Activated CD8-positive, alpha-beta memory T cell treated with anti-CD3 and anti-CD28 coated beads for 4 hours (primary cell): Measurements from ENCODE around the gene TRIO.
"Not testable (repeated sequence)": the region's sequence is repeated elsewhere in the genome, so short reads cannot be mapped to it uniquely, and the experiment has no call there.

Source experiments
- DNase-seq, 2 donors: peaks; one replicate each; pipeline ENCODE4 v3.0.0-alpha.2; 2020; ENCODE audit warnings: low read depth in 2 of 2

TRIO gene

GRCh38 chr5:14186059-14186830 is 43.1 kb downstream of the TRIO start:
- no peak for DNase-seq

- DNase-seq = no peak
These were observed 44.0 kb downstream of the TRIO start for GRCh38 chr5:14187157-14187556.

GRCh38 chr5:14187660-14188059 is 44.5 kb downstream of the TRIO start:
- DNase-seq = no peak

- no peak for DNase-seq
These were observed 45.6 kb downstream of the TRIO start for GRCh38 chr5:14188778-14189177.

- DNase-seq = no peak
These were observed 46.5 kb downstream of the TRIO start for GRCh38 chr5:14189680-14190079.

GRCh38 chr5:14190194-14191164 is 47.3 kb downstream of the TRIO start:
- DNase-seq = no peak

- no peak for DNase-seq
These were observed 48.2 kb downstream of the TRIO start for GRCh38 chr5:14191325-14191724.

GRCh38 chr5:14193496-14193895 is 50.4 kb downstream of the TRIO start:
- DNase-seq = no peak

GRCh38 chr5:14195588-14195987 is 52.4 kb downstream of the TRIO start:
- no peak for DNase-seq

GRCh38 chr5:14197056-14197455 is 53.9 kb downstream of the TRIO start:
- no peak for DNase-seq

GRCh38 chr5:14199902-14200301 is 56.8 kb downstream of the TRIO start:
- no peak for DNase-seq

GRCh38 chr5:14200312-14200990 is 57.3 kb downstream of the TRIO start:
- DNase-seq = no peak

GRCh38 chr5:14201325-14202045 is 58.3 kb downstream of the TRIO start:
- DNase-seq = no peak

- no peak for DNase-seq
These were observed 59.3 kb downstream of the TRIO start for GRCh38 chr5:14202462-14202861.

GRCh38 chr5:14204011-14204670 is 61.0 kb downstream of the TRIO start:
- DNase-seq = no peak

GRCh38 chr5:14204785-14205321 is 61.7 kb downstream of the TRIO start:
- DNase-seq = no peak

- DNase-seq = no peak
These were observed 63.0 kb downstream of the TRIO start for GRCh38 chr5:14206028-14206725.

GRCh38 chr5:14207428-14207827 is 64.3 kb downstream of the TRIO start:
- DNase-seq = not testable (repeated sequence)

- DNase-seq = no peak
These were observed 65.2 kb downstream of the TRIO start for GRCh38 chr5:14208071-14209021.
